Parathyroid adenoma (tissue), 2 donors: ENCODE results near the gene SLC23A3.

Experiments used
- H2AFZ ChIP-seq: fragments of 300-600 bp; sonication (generic); one replicate; pipeline ENCODE4 v1.7.0; 2017; ENCODE audit warnings: antibody characterized with exemption, mild to moderate bottlenecking
- H3K27ac ChIP-seq: fragments of 300-600 bp; sonication (generic); one replicate; pipeline ENCODE4 v1.7.0; 2017
- H3K27me3 ChIP-seq: fragments of 300-600 bp; sonication (generic); one replicate; pipeline ENCODE4 v1.7.0; 2017; ENCODE audit warnings: low read length; ENCODE audit not compliant: control insufficient read depth, insufficient read depth
- H3K36me3 ChIP-seq: fragments of 300-600 bp; sonication (generic); one replicate; pipeline ENCODE4 v1.7.0; 2017; ENCODE audit warnings: low read length; ENCODE audit not compliant: control insufficient read depth, insufficient read depth
- H3K4me1 ChIP-seq: fragments of 300-600 bp; sonication (generic); one replicate; pipeline ENCODE4 v1.7.0; 2017; ENCODE audit warnings: control low read depth
- H3K4me2 ChIP-seq: fragments of 300-600 bp; sonication (generic); one replicate; pipeline ENCODE4 v1.7.0; 2017; ENCODE audit warnings: low read length
- H3K4me3 ChIP-seq: fragments of 300-600 bp; sonication (generic); one replicate; pipeline ENCODE4 v1.7.0; 2017; ENCODE audit warnings: low read depth, low read length
- H3K79me2 ChIP-seq: fragments of 300-600 bp; sonication (generic); one replicate; pipeline ENCODE4 v1.7.0; 2017; ENCODE audit warnings: control low read depth
- H3K9ac ChIP-seq: fragments of 300-600 bp; sonication (generic); one replicate; pipeline ENCODE4 v1.7.0; 2017; ENCODE audit warnings: mild to moderate bottlenecking
- H3K9me3 ChIP-seq: fragments of 300-600 bp; sonication (generic); one replicate; pipeline ENCODE4 v1.7.0; 2017; ENCODE audit warnings: low read length; ENCODE audit not compliant: control insufficient read depth
- CTCF ChIP-seq: fragments of 300-600 bp; sonication (generic); IDR thresholded peaks from one replicate; pipeline ENCODE4 v1.7.0; 2017; ENCODE audit warnings: antibody characterized with exemption, mild to moderate bottlenecking
- donor health status: primary hyperparathyroidism.

The SLC23A3 gene

GRCh38 chr2:219178377-219179175, 8.7 kb upstream of the SLC23A3 start:
- Histone ChIP-seq H3K79me2 (peaks cover 8% of the 10 kb centered on the region), H3K9me3 (no peaks in the 10 kb centered on the region), H3K9ac (no peak overlapping the region), H2AFZ (peak overlapping the region; percentile 61), H3K27ac (peak overlapping the region; percentile 99), H3K4me1 (peaks cover 12% of the 10 kb centered on the region), H3K4me3 (peak overlapping the region; percentile 63), H3K4me2 (peak overlapping the region; percentile 81), H3K27me3 (no peaks in the 10 kb centered on the region), H3K36me3 (no peaks in the 10 kb centered on the region)
- TF ChIP-seq CTCF = no peak

- H3K4me1 ChIP-seq = peaks cover 12% of the 10 kb centered on the region
- H3K4me2 ChIP-seq = peak within 1 kb of the TSS; percentile 99
- no peaks in the 10 kb centered on the region for H3K27me3 ChIP-seq
- peaks cover 8% of the 10 kb centered on the region for H3K79me2 ChIP-seq
- peak within 1 kb of the TSS; percentile 93 for H2AFZ ChIP-seq
- peak within 1 kb of the TSS; percentile 90 for H3K9ac ChIP-seq
- peak within 1 kb of the TSS; percentile 95 for H3K4me3 ChIP-seq
- peak within 1 kb of the TSS; percentile 99 for H3K27ac ChIP-seq
- H3K36me3 ChIP-seq = no peaks in the 10 kb centered on the region
- no peak for TF ChIP-seq CTCF
- H3K9me3 ChIP-seq = no peaks in the 10 kb centered on the region
Observed at GRCh38 chr2:219177552-219178376, 7.9 kb upstream of the SLC23A3 start, which contains the start of gene RETREG2. Gene RETREG2, plus strand, starts transcription at chr2:219178275. Its CDS starts 78 bp downstream, at chr2:219178353.

- Histone ChIP-seq H2AFZ (peak within 1 kb of the TSS; percentile 93), H3K9ac (peak within 1 kb of the TSS; percentile 90), H3K4me1 (peaks cover 12% of the 10 kb centered on the region), H3K27me3 (no peaks in the 10 kb centered on the region), H3K4me2 (peak within 1 kb of the TSS; percentile 99), H3K36me3 (no peaks in the 10 kb centered on the region), H3K79me2 (peaks cover 8% of the 10 kb centered on the region), H3K4me3 (peak within 1 kb of the TSS; percentile 95), H3K9me3 (no peaks in the 10 kb centered on the region), H3K27ac (peak within 1 kb of the TSS; percentile 99)
- no peak for TF ChIP-seq CTCF
Observed at GRCh38 chr2:219176818-219177551, 7.2 kb upstream of the SLC23A3 start, which contains the start of gene CNPPD1. Gene CNPPD1, minus strand, starts transcription at chr2:219176925. Its CDS starts 97 bp downstream, at chr2:219176828.

- Histone ChIP-seq H3K4me3 (peak overlapping the region; percentile 95), H3K9ac (peak overlapping the region; percentile 90), H2AFZ (peak overlapping the region; percentile 93), H3K27me3 (no peaks in the 10 kb centered on the region), H3K9me3 (no peaks in the 10 kb centered on the region), H3K4me2 (peak overlapping the region; percentile 99), H3K4me1 (peaks cover 12% of the 10 kb centered on the region), H3K36me3 (no peaks in the 10 kb centered on the region), H3K79me2 (peaks cover 8% of the 10 kb centered on the region), H3K27ac (peak overlapping the region; percentile 99)
- peak; percentile 4 for TF ChIP-seq CTCF
Observed at GRCh38 chr2:219175928-219176817, 6.3 kb upstream of the SLC23A3 start.
